Stimulated activated CD4-positive, alpha-beta T cell treated with anti-CD3 and anti-CD28 coated beads, Interleukin-2, amount 100 ng/mL, for 48 hours (primary cell): Measurements from ENCODE around the gene ALKBH6.

Source experiments
- DNase-seq, 2 donors: peaks; one replicate each; pipeline ENCODE4 v3.0.0-alpha.2; 2020

Gene ALKBH6

DNA sequence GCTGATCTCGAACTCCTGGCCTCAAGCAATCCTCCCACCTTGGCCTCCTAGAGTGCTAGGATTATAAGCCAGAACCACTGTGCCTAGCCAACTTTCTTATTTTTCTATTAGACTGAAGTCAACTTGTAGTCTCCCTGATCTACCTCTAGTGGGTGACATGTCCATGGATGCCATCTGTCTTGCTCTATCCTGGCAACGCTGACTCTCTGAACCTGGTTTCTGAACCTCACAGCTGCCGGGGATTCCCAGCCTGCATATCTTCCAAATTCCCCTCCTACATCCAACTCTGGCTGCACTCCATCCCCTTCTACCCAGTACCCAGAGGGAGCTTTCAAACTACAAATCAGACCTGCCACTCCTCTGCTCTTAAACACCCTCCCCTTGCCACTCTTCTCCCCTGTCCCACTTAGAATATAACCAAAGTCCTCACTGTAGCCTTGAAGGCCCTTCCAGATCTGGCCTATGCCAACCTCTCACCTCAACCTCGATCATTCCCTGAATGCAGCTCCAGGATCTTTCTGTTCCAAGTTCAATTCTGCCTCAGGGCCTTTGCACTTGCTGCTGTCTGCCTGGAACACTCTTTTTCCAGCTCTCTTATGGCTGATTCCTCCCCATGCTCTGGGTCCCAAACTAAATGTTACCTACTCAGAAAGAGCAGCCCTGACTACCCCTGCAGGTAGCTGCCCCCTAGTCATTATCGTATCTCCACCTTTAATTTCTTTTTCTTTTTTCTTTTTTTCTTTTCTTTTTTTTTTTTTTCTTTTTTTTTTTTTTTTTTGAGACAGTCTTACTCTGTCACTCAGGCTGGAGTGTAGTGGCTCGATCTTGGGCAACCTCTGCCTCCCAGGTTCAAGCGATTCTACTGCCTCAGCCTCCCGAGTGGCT, 16.5 kb upstream of the ALKBH6 start:
- DNase-seq, result no peak

DNA sequence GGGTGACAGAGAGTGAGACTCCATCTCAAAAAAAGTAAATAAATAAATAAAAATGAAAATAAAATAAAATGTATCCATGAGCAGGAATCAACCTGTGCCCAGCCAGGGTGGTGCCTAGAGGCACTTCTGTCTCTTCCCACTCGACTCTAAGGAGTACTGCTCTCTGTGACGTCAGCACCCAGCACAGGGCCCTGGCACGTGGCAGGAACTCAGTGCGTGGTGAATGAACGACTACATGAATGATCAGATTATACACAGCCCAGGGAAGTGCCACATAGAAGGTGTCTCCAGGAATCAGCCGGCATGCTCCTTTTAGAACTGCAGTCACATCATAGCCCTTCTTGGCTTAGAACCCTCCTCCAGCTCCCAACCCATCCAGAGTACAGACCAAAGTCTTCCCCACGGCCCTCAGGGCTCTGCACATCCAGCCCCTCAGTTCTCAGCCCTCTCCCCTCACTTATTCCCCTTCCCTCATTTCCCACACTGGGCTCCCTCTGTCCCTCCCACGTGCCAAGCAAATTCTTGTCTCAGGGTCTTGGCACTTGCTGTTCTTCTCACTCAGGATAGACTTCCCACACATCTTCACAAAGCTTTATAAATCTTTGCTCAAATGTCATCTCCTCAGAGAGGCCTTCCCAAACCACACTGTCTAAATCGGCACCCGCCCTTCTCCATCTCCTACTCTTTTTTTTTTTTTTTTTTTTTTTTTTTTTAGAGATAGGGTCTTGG, 14.5 kb upstream of the ALKBH6 start:
- DNase-seq, result no peak

GRCh38 chr19:36027696-36028095, 13.7 kb upstream of the ALKBH6 start:
- DNase-seq, result no peak

GRCh38 chr19:36026091-36026876, 12.3 kb upstream of the ALKBH6 start:
- no peak for DNase-seq

GRCh38 chr19:36025541-36025940, 11.5 kb upstream of the ALKBH6 start:
- DNase-seq, result no peak

DNA sequence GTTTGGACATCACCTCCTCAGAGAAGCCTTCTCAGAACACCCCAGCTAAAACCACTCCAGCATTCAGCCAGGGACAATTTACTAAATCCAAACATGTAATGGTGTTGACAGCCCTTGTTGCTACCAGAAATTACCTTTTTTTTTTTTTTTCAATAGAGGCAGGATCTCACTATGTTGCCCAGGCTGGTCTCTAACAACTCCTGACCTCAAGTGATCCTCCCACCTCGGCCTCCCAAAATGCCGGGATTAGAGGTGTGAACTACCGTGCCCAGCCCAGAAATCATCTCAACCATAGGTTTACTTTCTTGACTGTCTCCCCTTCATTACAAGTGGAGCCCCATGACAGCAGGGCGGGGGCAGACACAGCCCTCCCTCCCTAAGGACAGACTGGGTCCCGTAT, 9.4 kb upstream of the ALKBH6 start:
- no peak for DNase-seq

DNA sequence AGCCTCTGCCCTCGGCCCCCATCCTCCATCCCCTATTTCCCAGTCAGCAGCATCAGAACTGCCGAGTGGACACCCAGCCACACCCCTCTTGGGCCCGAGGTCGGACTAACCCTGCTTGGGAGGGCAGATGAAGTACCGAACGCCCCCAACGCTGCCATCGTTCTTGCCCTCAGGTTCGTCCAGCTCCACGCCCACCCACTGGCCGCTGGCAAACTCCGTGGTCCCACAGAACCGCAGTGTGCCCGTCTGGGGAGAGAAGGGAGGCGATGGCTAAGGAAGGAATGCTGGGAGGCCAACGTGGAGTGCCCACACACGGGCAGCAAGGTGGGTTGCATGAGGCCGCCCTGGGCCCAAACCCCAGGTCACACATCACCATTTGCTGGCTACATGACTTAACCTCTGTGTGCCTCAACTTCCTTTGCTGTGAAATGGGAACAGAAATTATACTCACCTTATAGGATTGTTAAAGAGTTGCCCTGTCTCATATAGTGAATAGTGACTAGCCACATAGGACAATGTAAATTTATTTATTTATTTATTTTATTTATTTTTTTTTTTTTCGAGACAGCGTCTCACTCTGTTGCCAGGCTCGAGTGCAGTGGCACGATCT, 5.2 kb upstream of the ALKBH6 start:
- no peak for DNase-seq

DNA sequence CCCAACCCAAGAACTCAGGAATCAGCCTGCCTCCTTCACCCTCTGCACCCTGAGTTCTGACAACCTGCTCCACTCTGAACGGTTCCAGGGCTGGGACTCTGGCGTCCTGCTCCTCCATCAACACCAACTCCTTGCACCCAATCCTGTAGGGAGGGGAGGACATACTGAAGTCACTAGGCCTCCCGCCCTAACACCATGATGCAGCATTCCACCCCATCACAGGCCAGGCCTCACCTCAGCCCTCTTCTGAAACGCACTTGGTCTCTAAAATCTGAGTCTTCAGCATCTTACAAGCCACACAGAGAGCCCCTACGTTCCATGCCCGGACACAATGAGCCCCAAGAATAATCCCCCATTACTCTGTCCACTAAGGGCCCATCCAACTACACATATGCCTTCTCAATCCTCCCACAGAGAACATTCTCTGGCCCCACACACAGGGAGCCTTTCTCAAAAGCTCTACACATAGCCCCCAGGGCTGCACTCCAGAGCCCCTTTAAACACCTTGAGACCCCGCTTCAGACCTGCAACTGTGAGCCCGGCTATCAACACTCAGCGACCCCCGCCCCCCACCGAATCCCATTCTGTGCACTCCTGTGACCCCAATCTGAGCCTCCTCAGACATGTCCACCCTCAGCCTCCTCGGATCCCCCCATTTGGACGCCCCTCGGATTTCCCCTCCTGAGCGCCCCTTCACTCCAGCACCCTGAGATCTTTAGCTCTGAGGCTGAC, 567 bp downstream of the ALKBH6 start:
- no peak for DNase-seq

DNA sequence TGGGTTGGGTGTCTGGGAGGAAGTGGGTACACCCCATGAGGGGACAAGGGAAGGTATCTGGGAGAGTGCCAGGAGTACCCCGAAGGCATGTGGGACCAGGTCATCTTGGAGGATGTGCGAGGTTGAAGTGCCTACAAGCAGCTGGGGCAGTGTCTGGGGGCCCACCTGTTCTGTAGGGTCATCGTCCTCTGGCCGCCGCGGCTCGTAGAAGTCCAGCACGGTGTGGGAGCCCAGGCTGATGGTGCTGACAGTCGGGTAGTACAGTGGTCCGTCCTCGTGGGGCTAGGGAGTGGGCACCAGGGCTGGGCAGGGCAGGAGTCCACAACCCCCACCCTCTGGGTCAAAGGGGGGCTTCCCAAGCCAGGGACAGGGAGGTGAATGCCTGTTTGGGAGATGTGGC, 3.6 kb downstream of the ALKBH6 start:
- no peak for DNase-seq

- DNase-seq, result no peak
Observed at GRCh38 chr19:36009633-36010379, 4.2 kb downstream of the ALKBH6 start.

DNA sequence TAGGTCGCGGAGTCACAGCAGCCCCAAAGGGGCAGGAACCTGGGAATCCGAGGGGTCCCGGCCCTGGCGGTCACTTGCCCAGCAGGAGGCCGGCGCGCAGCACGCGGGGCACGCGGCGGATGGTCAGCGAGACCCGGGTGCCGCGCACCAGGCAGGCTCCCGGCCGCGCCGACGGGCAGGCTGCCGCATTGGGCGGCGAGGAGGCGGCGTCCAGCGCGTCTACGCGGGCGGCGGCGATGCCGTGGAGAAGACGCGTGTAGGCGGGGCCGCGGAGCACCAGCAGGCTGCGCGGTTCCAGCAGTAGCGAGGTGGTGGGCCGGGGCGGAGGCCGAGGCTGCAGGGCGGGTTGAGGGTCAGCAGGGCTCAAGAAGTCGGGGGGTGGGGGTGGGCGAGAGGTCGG, 4.8 kb downstream of the ALKBH6 start:
- peak; percentile 49 to 55 for DNase-seq

- DNase-seq, result no peak
Observed at GRCh38 chr19:36008336-36008978, 5.6 kb downstream of the ALKBH6 start, which contains the start of gene SYNE4. SYNE4 (minus strand) TSS chr19:36008813; CDS start chr19:36008681, 132 bp downstream.

DNA sequence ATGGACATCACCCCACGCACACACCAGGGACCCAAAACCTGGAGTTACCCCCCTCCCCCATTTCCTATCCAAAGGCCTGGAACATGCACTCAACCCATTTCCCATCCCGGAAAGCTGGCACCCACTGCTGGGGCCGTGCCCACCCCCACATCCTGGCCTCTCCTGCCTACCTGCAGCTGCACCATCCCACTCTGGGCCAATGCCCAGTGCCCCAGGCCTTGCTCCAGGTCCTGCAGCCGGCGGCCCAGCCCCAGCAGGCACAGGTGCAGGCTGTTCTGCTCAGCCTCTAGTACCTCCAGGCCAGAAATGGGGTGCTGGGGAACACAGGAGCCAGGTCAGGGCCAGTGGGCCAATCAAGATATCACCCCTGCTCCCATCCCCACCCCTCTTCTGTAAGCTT, 7.1 kb downstream of the ALKBH6 start:
- DNase-seq, result no peak

GRCh38 chr19:36003284-36003683, 10.7 kb downstream of the ALKBH6 start:
- no peak for DNase-seq

DNA sequence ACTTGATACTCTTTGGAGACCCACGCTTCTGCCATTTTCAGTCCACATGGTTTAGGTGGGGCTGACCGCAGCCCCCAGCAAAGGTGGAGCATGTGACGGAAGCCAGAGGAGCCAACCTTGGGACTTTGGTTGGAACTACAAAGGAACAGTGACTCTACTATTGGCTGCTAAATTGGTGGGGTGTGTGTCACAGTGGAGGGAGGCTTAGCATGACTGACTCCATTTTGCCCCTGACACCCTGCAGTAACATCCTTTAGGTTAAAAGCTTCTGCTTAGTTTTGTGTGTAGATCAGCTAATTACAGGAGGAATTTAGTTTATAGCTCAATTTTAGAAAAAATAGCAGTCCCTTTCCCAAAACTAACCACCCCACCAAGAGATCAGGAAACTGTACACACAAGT, 12.4 kb downstream of the ALKBH6 start:
- DNase-seq, result no peak

DNA sequence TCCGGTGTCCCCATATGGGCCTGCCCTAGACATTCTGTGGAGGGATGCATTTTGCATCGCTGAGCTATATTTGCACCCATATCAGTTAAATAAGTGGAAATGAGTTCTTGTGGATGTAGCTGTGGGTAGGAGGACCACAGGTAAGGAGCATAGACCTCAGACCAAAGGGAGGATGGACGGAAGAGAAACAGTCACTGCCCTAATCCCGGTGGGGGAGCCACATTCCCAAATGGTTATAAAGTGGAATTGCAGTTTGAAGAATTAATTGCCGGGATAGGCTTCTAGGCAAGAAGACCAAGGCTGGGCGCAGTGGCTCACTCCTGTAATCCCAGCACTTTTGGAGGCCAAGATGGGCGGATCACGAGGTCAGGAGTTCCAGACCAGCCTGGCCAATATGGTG, 17.2 kb downstream of the ALKBH6 start:
- DNase-seq, result no peak

GRCh38 chr19:35995048-35995993, 18.7 kb downstream of the ALKBH6 start, which contains the start of gene SDHAF1:
SDHAF1 (plus strand) TSS chr19:35995188; CDS start chr19:35995275, 87 bp downstream.
- DNase-seq, result peak; percentile 89 to 93

DNA sequence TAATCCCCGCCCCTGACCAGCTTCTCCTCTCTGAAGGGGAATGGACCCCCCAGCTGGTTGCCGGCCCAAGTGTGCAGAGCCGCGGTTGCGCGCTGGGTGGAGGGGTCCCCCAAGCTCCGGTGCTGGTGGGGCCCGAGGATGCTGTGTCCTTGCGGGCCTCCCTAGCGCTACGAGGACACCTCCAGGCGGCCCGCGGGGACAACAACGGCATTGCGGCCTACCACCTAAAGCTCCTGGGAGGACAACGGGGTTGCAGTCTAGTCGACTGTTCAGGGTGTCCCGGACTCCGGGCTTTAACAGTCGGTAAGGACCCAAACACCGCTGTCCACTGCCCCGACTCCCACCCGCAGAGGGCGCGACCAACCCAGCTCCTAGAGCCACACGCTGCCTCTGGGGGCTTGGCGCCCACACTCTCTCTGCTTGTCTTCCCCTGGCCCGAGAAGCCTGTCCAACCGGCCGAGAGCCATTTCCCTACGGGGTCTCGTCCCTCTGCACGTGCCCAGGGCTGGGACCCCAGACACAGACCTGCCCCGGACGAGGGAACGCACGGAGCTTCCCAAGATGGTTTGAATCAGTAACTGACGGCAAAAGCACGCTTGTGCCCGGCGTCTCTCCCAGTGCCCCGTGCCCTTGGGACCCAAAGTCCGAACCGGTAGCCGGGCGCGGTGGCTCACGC, 20.0 kb downstream of the ALKBH6 start:
- no peak for DNase-seq
